HG03095 (cell line): ENCODE measurements around the gene GABRB3.

Experiments used
- ATAC-seq: cut with Tn5 transposase; IDR thresholded peaks from one replicate; pipeline ENCODE4 v1.9.1; 2021; ENCODE audit warnings: moderate library complexity; ENCODE audit not compliant: unreplicated experiment

Gene GABRB3

GRCh38 chr15:26562336-26562735 is 210.5 kb downstream of the GABRB3 start:
- no peak for ATAC-seq

- ATAC-seq = no peak
Measured at GRCh38 chr15:26561896-26562295, 211.0 kb downstream of the GABRB3 start.

- no peak for ATAC-seq
Measured at GRCh38 chr15:26561130-26561529, 211.7 kb downstream of the GABRB3 start.

DNA sequence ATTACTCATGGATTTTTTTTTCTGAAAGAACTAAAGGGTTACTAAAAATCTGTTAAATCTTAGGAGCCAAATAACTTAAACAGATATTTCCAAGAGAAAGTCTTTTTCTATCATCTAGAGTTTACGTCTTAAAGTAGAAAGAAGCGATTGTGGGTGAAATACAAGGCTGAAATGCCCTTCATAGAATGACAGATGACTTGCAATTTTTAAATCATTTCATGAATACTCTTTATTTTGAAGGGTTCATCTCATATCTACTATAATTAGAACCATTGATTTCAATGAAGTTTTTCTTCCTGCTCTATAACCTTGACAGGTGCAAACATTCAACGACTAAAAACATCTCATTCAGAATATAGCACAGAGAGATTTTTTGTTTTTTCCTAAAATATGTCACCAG is 217.0 kb downstream of the GABRB3 start:
- ATAC-seq = no peak

- no peak for ATAC-seq
Measured at GRCh38 chr15:26551473-26551872, 221.4 kb downstream of the GABRB3 start.

DNA sequence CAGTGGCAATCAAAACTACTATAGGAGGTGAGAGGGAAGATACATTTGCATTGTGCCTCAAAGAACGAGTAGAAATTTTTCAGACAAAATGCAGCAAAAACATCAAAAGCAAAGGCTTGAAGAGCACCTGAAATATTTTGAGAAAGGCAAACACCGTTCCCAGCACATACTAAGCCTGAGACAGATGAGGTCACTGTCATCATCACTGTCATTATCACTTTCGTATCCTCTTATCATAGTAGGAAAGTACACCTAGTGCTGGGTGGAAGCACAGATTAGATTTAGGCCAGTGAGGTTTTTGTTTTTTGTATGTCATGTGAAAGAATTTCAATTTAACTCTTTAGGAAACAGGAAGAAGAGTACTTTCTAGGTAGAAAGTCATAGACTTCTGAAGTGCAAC is 222.0 kb downstream of the GABRB3 start:
- no peak for ATAC-seq

DNA sequence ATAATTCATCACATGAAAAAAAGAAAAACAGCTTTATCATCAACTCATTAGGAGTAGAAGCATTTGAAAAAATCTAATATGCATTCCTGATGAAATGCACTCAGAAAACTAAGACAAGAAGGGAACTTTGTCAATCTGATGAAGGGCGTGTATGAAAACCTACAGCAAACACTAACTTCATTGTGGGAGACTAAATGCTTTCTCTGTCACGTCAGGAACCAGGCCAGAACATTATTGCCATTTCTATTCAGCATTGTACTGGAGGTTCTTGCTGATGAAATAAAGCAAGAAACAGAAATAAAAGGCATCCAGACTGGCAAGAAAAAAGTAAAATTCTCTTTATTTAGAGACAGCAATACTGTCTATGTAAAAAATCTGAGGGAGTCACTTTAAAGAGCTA is 235.2 kb downstream of the GABRB3 start:
- ATAC-seq = no peak

- no peak for ATAC-seq
Measured at GRCh38 chr15:26531489-26531888, 241.4 kb downstream of the GABRB3 start.

- ATAC-seq = no peak
Measured at GRCh38 chr15:26525096-26525495, 247.8 kb downstream of the GABRB3 start.

DNA sequence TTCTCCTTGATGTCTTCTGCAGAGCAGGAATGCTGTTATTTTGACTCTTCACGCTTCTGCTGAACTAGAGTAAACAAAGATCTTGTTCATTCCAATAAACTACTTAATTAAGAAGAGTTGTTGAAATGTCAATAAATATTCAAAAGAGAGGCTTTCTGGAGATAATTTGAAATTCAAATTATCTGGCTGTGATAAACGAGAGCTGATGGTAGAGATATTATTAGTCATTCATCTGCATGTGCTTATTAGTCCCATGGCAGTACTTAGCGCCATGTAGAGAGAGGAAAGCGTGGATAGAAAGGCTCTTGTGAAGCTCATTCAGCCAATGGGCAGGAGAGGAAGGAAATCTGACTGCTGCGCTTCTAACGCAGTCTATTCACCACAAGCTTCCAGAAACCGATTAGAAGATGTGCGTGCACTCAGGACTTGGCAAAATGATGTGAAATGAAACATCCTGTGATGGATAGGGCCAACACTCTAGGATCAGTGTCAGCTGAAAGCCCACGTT is 251.1 kb downstream of the GABRB3 start:
- no peak for ATAC-seq

GRCh38 chr15:26521130-26521529 is 251.7 kb downstream of the GABRB3 start:
- ATAC-seq = no peak

GRCh38 chr15:26518885-26519284 is 254.0 kb downstream of the GABRB3 start:
- ATAC-seq = no peak

- ATAC-seq = no peak
Measured at GRCh38 chr15:26516102-26516980, 256.5 kb downstream of the GABRB3 start.

GRCh38 chr15:26504009-26504408 is 268.9 kb downstream of the GABRB3 start:
- ATAC-seq = no peak
